Myocyte (in vitro differentiated cells): ENCODE measurements around the gene MAGEA11. TPM values are rescaled to one million over a fixed set of nuclear protein-coding genes. Genes with fewer than 3 reads are reported as not detected.
"Not testable (repeated sequence)": the region's sequence is repeated elsewhere in the genome, so short reads cannot be mapped to it uniquely, and the experiment has no call there.

Experiments
- DNase-seq: peaks from one replicate; pipeline ENCODE4 v3.0.0-alpha.2; 2012; ENCODE audit warnings: low read depth
- polyA plus RNA-seq: library from polyadenylated mRNA; unstranded; fragments of >200 nt; gene quantifications from one replicate; pipeline ENCODE4 v1.2.1, GENCODE V29; 2012; ENCODE audit warnings: missing spikeins
- total RNA-seq: library from RNA; depleted of rRNA; stranded (reverse); fragments of >200 nt; gene quantifications from 2 replicates; pipeline ENCODE4 v1.2.3, GENCODE V29; 2014

MAGEA11 gene
- total RNA-seq, result not detected in 2 replicates
- not detected for polyA plus RNA-seq

GRCh38 chrX:149711545-149712236, at the start of gene MAGEA11:
MAGEA11 (plus strand) TSS chrX:149712060; CDS start chrX:149713160, 1,100 bp downstream.
- DNase-seq, result no peak

GRCh38 chrX:149675088-149675487, 36.8 kb upstream of the MAGEA11 start:
- DNase-seq, result not testable (repeated sequence)

GRCh38 chrX:149675554-149675953, 36.3 kb upstream of the MAGEA11 start:
- not testable (repeated sequence) for DNase-seq

GRCh38 chrX:149679164-149679678, 32.6 kb upstream of the MAGEA11 start:
- DNase-seq, result not testable (repeated sequence)

GRCh38 chrX:149681182-149681581, 30.7 kb upstream of the MAGEA11 start:
- DNase-seq, result no peak

- no peak for DNase-seq
Measured at GRCh38 chrX:149682031-149682430, 29.8 kb upstream of the MAGEA11 start.

GRCh38 chrX:149682956-149683947, 28.6 kb upstream of the MAGEA11 start:
- DNase-seq, result no peak

GRCh38 chrX:149683966-149684730, 27.7 kb upstream of the MAGEA11 start:
- DNase-seq, result no peak

GRCh38 chrX:149687991-149688390, 23.9 kb upstream of the MAGEA11 start:
- DNase-seq, result no peak

GRCh38 chrX:149688552-149688951, 23.3 kb upstream of the MAGEA11 start:
- DNase-seq, result no peak

GRCh38 chrX:149691794-149692193, 20.1 kb upstream of the MAGEA11 start:
- DNase-seq, result no peak

- not testable (repeated sequence) for DNase-seq
Measured at GRCh38 chrX:149692686-149693272, 19.1 kb upstream of the MAGEA11 start.

GRCh38 chrX:149699761-149700160, 12.1 kb upstream of the MAGEA11 start:
- no peak for DNase-seq

GRCh38 chrX:149704664-149705063, 7.2 kb upstream of the MAGEA11 start:
- DNase-seq, result no peak

GRCh38 chrX:149707147-149707901, 4.5 kb upstream of the MAGEA11 start:
- DNase-seq, result no peak

GRCh38 chrX:149712831-149713230, 971 bp downstream of the MAGEA11 start:
- DNase-seq, result no peak

- DNase-seq, result no peak
Measured at GRCh38 chrX:149713279-149714050, 1.6 kb downstream of the MAGEA11 start.

- no peak for DNase-seq
Measured at GRCh38 chrX:149715468-149715867, 3.6 kb downstream of the MAGEA11 start.

- DNase-seq, result no peak
Measured at GRCh38 chrX:149716632-149717031, 4.8 kb downstream of the MAGEA11 start.
